ENCODE data around the gene MCC. TPM values are rescaled to one million over a fixed set of nuclear protein-coding genes. Genes with fewer than 3 reads are reported as not detected.

The MCC gene
- total RNA-seq, 1 donor from 2014 or later, result 47.7 TPM

DNA sequence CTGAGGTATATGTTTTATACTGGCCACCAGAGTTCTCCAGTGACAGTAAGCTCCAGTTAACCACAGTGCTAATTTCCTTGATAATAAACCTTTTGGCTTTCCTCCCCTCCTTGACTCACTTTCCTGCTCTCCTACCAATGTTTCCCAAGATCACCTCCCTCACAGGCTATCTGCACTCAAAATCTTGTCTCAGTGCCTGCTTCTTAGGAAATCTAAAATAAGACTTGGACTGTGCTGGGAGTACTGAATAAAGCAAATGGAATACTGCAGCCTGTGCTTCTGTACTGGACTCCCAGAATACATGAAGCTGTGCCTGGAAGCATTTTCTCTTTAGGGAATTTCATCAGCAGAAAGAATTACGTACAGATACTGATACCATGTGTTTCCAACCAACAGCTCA is 513.4 kb downstream of the MCC start:
- no peak for DNase-seq

DNA sequence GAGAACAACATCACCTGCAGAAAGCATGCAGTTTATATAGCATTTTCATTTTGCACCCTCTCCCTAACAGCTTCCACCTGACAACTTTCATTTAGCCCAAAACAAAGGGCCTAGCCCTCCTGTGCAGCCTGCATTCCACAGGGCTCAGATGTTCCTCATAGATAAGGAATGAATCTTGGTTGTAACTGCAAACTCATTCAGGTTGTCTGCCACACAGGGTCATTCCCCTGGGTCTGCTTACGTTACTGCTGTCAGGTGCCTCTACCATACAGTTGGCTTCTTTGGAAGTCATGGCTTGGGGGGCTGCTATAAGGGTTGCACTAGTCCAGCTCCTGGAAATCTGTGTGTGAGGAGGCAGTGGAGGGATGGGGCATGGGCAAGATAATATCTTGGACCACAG is 514.3 kb downstream of the MCC start:
- no peak for DNase-seq

DNA sequence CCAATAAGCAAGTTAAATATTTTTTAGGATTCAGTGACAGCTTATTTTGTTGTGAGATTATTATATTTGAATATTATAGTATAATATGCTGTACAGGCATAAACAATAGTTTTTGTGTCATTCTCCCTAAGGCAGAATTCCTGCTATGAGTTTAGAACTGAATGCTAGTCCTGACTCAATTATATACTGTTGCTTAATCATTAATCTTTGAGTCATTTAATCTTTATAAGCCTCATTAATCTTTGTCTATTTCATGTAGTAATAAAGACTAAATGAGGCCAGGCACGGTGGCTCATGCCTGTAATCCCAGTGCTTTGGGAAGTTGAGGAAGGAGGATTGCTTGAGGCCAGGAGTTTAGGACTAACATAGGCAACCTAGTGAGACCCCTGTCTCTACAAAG is 515.2 kb downstream of the MCC start:
- DNase-seq, result no peak

Small RNA genes lying within 50 kb of the gene (small RNA-seq; reads per million reads assigned to genes)
- not detected for gene RNU4ATAC13P (ENCODE audit: low replicate concordance)

Other genes with a start within 250 kb of the MCC start
- 0.10 TPM for gene TSSK1B, start 53.5 kb downstream of the MCC start, total RNA-seq
- gene YTHDC2, start 25.2 kb upstream of the MCC start, total RNA-seq, result 34.6 TPM